Activated B cell treated with CpG ODN at 0.5 μM for 24 hours (primary cell): ENCODE measurements around the gene PRKAB1. TPM values are rescaled to one million over a fixed set of nuclear protein-coding genes. Genes with fewer than 3 reads are reported as not detected.

ENCODE experiments used
- ATAC-seq: fragments of 200-7000 bp; cut with Tn5 transposase; one replicate; pipeline ENCODE4 v1.10.0; 2021; ENCODE audit warnings: low read depth, mild to moderate bottlenecking, moderate library complexity
- CTCF ChIA-PET: fragments of 350-600 bp; sonication (Branson Sonifier 250); formaldehyde crosslinking; loops from one replicate; lab custom pipeline; 2021; ENCODE audit warnings: antibody characterized with exemption; lab: Charles Lee
- POLR2A ChIA-PET: fragments of 350-600 bp; sonication (Branson Sonifier 250); formaldehyde crosslinking; loops from one replicate; lab custom pipeline; 2021; ENCODE audit warnings: antibody characterized with exemption; lab: Charles Lee
- DNase-seq: peaks from one replicate; pipeline ENCODE4 v3.0.0; 2022
- H3K27ac Mint-ChIP-seq: one replicate; pipeline ENCODE4 v1.8.0; 2020; ENCODE audit warnings: mixed read lengths
- H3K27me3 Mint-ChIP-seq: one replicate; pipeline ENCODE4 v1.8.0; 2021; ENCODE audit warnings: mixed read lengths
- H3K36me3 Mint-ChIP-seq: one replicate; pipeline ENCODE4 v1.8.0; 2021; ENCODE audit warnings: low read depth, mixed read lengths
- H3K4me1 Mint-ChIP-seq: one replicate; pipeline ENCODE4 v1.8.0; 2021; ENCODE audit warnings: mixed read lengths
- H3K4me3 Mint-ChIP-seq: one replicate; pipeline ENCODE4 v1.8.0; 2020; ENCODE audit warnings: mild to moderate bottlenecking, mixed read lengths
- H3K9me3 Mint-ChIP-seq: one replicate; pipeline ENCODE4 v1.8.0; 2020; ENCODE audit warnings: mixed read lengths
- CTCF ChIP-seq: fragments of 200-600 bp; IDR thresholded peaks from one replicate; pipeline ENCODE4 v1.8.0; 2022; ENCODE audit warnings: antibody characterized with exemption, mild to moderate bottlenecking
- intact Hi-C: fragments of 100-400 bp; cut with micrococcal nuclease; formaldehyde crosslinking; loops from one replicate; pipeline ENCODE4 v1.15.1; 2024
- total RNA-seq: library from RNA; stranded (reverse); gene quantifications from 2 replicates; pipeline ENCODE4 v1.2.3, GENCODE V29; 2022

Gene PRKAB1
- total RNA-seq, 1 donor from 2014 or later, result 49.1 TPM

GRCh38 chr12:119668324-119668841 lies 450 bp downstream of the PRKAB1 start:
- H3K4me3 Mint-ChIP-seq, result peak overlapping the region; percentile 90
- ATAC-seq (no peak), DNase-seq (no peak)
- no peaks in the 10 kb centered on the region for H3K27me3 Mint-ChIP-seq
- H3K4me1 Mint-ChIP-seq, result peaks cover 65% of the 10 kb centered on the region
- no peak for TF ChIP-seq CTCF
- CTCF ChIA-PET, result interaction anchor here (0.8 to 2.1 kb wide), 5 partner anchors 13 to 222 kb away, joined by 3 to 19 read pairs (median 3); no protein-coding TSS in a partner anchor
- peaks cover 38% of the 10 kb centered on the region for H3K36me3 Mint-ChIP-seq
- H3K27ac Mint-ChIP-seq, result peak overlapping the region; percentile 92
- no peaks in the 10 kb centered on the region for H3K9me3 Mint-ChIP-seq
- POLR2A ChIA-PET, result interaction anchor here (0.5 to 4.4 kb wide), 7 partner anchors 10 to 1295 kb away, joined by 3 to 43 read pairs (median 3); partner anchors contain the start of gene TAOK3
- intact Hi-C loops, result loop anchor here (5.0 kb wide), 2 partner anchors 114 to 419 kb away; no protein-coding TSS in a partner anchor

DNA sequence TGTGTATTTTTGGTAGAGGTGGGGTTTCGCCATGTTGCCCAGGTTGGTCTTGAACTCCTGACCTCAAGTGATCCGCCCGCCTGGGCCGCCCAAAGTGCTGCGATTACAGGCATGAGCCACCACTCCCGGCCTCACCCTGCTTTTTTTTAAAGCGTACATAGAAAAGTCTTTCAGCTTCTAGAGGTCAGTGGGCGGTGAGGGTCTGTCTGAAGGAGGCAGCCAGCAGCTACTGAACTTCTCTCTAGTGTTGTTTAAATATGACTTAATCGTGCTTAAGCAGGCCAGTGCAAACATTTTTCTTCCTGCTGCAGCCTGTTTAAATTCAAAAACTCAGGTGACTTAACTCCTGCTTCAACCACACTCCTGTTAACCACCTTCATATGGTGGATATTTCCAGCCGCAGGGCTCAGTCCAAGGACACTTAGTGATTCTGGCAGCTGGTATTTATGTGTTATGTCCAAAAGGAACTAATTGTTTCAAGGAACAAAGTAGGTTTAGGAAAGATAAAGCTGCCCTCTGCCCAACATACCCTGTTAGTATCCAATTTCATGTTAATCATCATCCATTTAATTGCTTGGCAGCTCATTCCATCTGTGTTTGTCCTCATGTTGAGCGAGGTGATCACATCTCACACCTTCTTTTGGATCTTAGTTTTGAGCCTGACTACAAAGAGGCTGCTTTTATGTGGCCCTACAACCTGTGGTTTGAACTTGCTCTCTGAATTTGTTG lies 2.0 kb downstream of the PRKAB1 start:
- CTCF ChIA-PET, result interaction anchor here (1.6 kb wide), 1 partner anchor 11 kb away, joined by 3 read pairs; no protein-coding TSS in a partner anchor
- POLR2A ChIA-PET, result interaction anchor here (0.8 to 4.4 kb wide), 3 partner anchors 10 to 12 kb away, joined by 4 to 43 read pairs (median 5); no protein-coding TSS in a partner anchor
- intact Hi-C loops, result loop anchor here (5.0 kb wide), 2 partner anchors 112 to 417 kb away; no protein-coding TSS in a partner anchor
- peak overlapping the region; percentile 54 for H3K4me3 Mint-ChIP-seq
- no peaks in the 10 kb centered on the region for H3K9me3 Mint-ChIP-seq
- H3K27ac Mint-ChIP-seq, result peak overlapping the region; percentile 71
- H3K4me1 Mint-ChIP-seq, result peaks cover 72% of the 10 kb centered on the region
- H3K27me3 Mint-ChIP-seq, result no peaks in the 10 kb centered on the region
- no peak for TF ChIP-seq CTCF
- H3K36me3 Mint-ChIP-seq, result peaks cover 53% of the 10 kb centered on the region
- ATAC-seq (no peak), DNase-seq (no peak)

GRCh38 chr12:119671070-119671469 lies 3.1 kb downstream of the PRKAB1 start:
- CTCF ChIA-PET, result interaction anchor here (1.6 kb wide), 1 partner anchor 12 kb away, joined by 3 read pairs; no protein-coding TSS in a partner anchor
- Mint-ChIP-seq H3K4me3 (peak overlapping the region; percentile 30), H3K27me3 (no peaks in the 10 kb centered on the region), H3K4me1 (peaks cover 62% of the 10 kb centered on the region), H3K9me3 (no peaks in the 10 kb centered on the region), H3K27ac (peak overlapping the region; percentile 63), H3K36me3 (peaks cover 64% of the 10 kb centered on the region)
- POLR2A ChIA-PET, result interaction anchor here (1.4 kb wide), 1 partner anchor 11 kb away, joined by 5 read pairs; no protein-coding TSS in a partner anchor
- DNase-seq, result no peak
- TF ChIP-seq CTCF, result no peak
- ATAC-seq, result no peak
- intact Hi-C loops, result no loop called here

DNA sequence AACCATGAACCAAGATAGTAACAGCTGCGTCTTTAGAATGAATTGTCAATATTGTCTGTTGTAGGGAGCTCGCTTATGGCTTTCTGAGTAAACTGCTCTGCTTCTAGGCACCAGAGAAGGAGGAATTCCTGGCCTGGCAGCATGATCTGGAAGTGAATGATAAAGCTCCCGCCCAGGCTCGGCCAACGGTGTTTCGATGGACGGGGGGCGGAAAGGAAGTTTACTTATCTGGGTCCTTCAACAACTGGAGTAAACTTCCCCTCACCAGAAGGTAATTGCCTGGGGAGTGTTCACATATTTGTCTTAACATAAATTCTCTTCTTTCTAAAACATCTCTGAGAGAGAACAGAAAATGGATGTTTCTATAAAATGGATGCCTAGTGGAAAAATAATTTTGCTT lies 4.3 kb downstream of the PRKAB1 start:
- ATAC-seq (no peak), DNase-seq (no peak)
- H3K27ac Mint-ChIP-seq, result no peak overlapping the region
- intact Hi-C loops, result no loop called here
- CTCF ChIA-PET, result no interaction called here
- H3K36me3 Mint-ChIP-seq, result peaks cover 76% of the 10 kb centered on the region
- POLR2A ChIA-PET, result no interaction called here
- TF ChIP-seq CTCF, result no peak
- no peaks in the 10 kb centered on the region for H3K27me3 Mint-ChIP-seq
- no peaks in the 10 kb centered on the region for H3K9me3 Mint-ChIP-seq
- H3K4me3 Mint-ChIP-seq, result peak overlapping the region; percentile 15
- peaks cover 50% of the 10 kb centered on the region for H3K4me1 Mint-ChIP-seq

GRCh38 chr12:119673634-119674033 lies 5.7 kb downstream of the PRKAB1 start:
- no peaks in the 10 kb centered on the region for H3K27me3 Mint-ChIP-seq
- no peak for TF ChIP-seq CTCF
- H3K36me3 Mint-ChIP-seq, result peaks cover 88% of the 10 kb centered on the region
- ChIA-PET POLR2A (interaction anchor here (0.8 kb wide), 1 partner anchor 8 kb away, joined by 3 read pairs; no protein-coding TSS in a partner anchor), CTCF (no interaction called here)
- H3K27ac Mint-ChIP-seq, result peak overlapping the region; percentile 50
- DNase-seq (no peak), ATAC-seq (no peak)
- peaks cover 42% of the 10 kb centered on the region for H3K4me1 Mint-ChIP-seq
- no peak overlapping the region for H3K4me3 Mint-ChIP-seq
- no peaks in the 10 kb centered on the region for H3K9me3 Mint-ChIP-seq
- intact Hi-C loops, result no loop called here
